T-helper 2 cell treated with Interferon-gamma antibody and Interleukin-4, amounts not matched to agents 5 μg/mL and 100 μg/mL, for 36 hours (primary cell): ENCODE results near the gene LAGE3.

Experiments
- DNase-seq: peaks from one replicate; pipeline ENCODE4 v3.0.0; 2021; ENCODE audit warnings: low spot score
- H3K27ac Mint-ChIP-seq: one replicate; pipeline ENCODE4 v1.8.0; 2021; ENCODE audit warnings: mild to moderate bottlenecking, mixed read lengths
- H3K27me3 Mint-ChIP-seq: one replicate; pipeline ENCODE4 v1.8.0; 2021; ENCODE audit warnings: low read depth, mixed read lengths
- H3K36me3 Mint-ChIP-seq: one replicate; pipeline ENCODE4 v1.8.0; 2021; ENCODE audit warnings: low read depth, mixed read lengths
- H3K4me1 Mint-ChIP-seq: one replicate; pipeline ENCODE4 v1.8.0; 2021; ENCODE audit warnings: low read depth, mixed read lengths
- H3K4me3 Mint-ChIP-seq: one replicate; pipeline ENCODE4 v1.8.0; 2022; ENCODE audit warnings: mild to moderate bottlenecking, moderate library complexity, mixed read lengths
- H3K9me3 Mint-ChIP-seq: one replicate; pipeline ENCODE4 v1.8.0; 2021; ENCODE audit warnings: mixed read lengths

LAGE3 gene

DNA sequence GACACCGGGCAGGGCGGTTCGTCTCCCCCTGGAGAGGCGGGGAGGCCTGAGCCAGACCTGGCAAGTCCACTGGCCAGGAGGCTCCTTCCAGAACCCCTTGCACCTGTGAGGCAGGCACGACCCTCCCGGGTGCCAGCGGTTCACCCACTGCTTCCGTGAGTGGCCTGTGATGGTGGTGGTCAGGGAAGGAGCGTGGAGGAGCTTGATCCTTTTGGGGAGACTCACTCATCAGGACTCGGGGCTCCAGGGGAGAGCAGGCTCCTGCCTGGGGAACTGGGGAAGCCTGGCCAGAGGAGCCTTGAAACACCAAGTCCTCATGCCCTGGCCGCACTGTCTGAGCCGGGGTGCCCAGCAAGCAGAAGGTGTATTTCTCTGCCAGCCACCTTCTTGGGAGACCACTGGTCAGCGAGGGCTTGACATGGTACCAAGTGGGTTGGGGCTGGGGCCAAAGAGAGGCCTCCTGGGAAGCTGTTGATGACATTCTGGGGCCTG lies 34.3 kb downstream of the LAGE3 start:
- H3K4me1 Mint-ChIP-seq, result peaks cover 11% of the 10 kb centered on the region
- peak overlapping the region; percentile 36 for H3K4me3 Mint-ChIP-seq
- DNase-seq, result no peak
- no peaks in the 10 kb centered on the region for H3K9me3 Mint-ChIP-seq
- H3K27me3 Mint-ChIP-seq, result no peaks in the 10 kb centered on the region
- H3K27ac Mint-ChIP-seq, result no peak overlapping the region
- peaks cover 18% of the 10 kb centered on the region for H3K36me3 Mint-ChIP-seq

DNA sequence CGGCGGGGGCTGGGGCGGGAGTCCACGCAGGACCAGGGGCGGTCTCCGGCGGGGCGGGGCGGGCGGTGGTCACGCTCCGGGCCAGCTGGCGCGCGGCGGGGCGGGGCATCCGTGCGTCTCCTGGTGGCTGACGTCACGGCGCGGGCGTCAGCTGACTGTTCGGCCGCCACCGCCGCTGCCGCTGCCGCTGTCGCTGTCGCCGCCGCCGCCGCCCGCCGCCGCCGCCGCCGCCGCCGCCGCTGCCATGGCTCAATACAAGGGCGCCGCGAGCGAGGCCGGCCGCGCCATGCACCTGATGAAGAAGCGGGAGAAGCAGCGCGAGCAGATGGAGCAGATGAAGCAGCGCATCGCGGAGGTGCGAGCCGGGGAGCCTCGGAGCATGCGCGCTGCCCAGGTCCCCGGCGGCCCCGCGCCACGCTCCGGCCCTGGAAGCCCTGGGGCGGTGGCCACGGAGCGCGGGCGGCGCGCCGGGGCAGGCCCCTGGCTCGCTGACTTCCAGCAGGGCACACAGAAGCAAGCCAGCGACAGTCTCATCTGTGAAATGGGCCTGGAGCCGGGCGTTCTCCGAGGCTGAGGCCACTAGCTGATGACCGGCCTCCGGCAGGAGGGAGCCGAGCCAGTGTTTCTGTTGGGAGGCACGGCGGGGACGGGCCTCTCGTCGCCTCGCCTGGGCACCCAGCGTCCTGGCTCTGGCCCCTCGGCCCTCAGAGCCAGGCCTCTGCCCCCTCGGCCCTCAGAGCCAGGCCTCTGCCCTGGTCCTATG lies 34.9 kb downstream of the LAGE3 start, which contains the start of gene FAM50A:
FAM50A (plus strand) TSS at position 150 of the 763 bp plus-strand sequence; CDS start at position 245, 95 bp downstream.
- peak within 1 kb of the TSS; percentile 74 for H3K27ac Mint-ChIP-seq
- peaks cover 17% of the 10 kb centered on the region for H3K36me3 Mint-ChIP-seq
- H3K27me3 Mint-ChIP-seq, result no peaks in the 10 kb centered on the region
- peaks cover 11% of the 10 kb centered on the region for H3K4me1 Mint-ChIP-seq
- no peaks in the 10 kb centered on the region for H3K9me3 Mint-ChIP-seq
- H3K4me3 Mint-ChIP-seq, result peak within 1 kb of the TSS; percentile 76
- DNase-seq, result peak; percentile 72

DNA sequence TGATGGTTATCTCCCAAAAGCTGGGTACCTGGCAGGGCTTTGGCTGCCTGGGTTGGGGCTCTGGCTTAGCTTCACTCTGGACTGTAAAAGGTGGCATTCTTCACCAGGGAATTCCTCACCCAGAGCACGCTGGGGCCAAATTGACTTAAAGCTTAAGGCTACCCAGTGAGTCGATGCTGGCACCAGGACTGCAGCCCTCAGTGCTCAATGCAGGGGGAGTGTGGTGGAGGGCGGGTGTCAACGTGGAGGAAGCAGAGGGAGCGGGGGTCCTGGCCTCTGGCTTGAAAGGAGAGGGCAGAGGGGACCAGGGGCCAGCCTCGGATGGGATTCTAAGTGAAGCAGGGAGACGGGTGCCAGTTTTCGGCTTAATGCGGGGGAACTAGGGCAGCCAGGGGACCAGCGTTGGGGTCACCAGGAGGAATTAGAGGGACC lies 35.6 kb downstream of the LAGE3 start:
- H3K4me3 Mint-ChIP-seq, result peak overlapping the region; percentile 76
- H3K36me3 Mint-ChIP-seq, result peaks cover 17% of the 10 kb centered on the region
- no peak for DNase-seq
- no peaks in the 10 kb centered on the region for H3K9me3 Mint-ChIP-seq
- peaks cover 11% of the 10 kb centered on the region for H3K4me1 Mint-ChIP-seq
- H3K27me3 Mint-ChIP-seq, result no peaks in the 10 kb centered on the region
- H3K27ac Mint-ChIP-seq, result peak overlapping the region; percentile 74

DNA sequence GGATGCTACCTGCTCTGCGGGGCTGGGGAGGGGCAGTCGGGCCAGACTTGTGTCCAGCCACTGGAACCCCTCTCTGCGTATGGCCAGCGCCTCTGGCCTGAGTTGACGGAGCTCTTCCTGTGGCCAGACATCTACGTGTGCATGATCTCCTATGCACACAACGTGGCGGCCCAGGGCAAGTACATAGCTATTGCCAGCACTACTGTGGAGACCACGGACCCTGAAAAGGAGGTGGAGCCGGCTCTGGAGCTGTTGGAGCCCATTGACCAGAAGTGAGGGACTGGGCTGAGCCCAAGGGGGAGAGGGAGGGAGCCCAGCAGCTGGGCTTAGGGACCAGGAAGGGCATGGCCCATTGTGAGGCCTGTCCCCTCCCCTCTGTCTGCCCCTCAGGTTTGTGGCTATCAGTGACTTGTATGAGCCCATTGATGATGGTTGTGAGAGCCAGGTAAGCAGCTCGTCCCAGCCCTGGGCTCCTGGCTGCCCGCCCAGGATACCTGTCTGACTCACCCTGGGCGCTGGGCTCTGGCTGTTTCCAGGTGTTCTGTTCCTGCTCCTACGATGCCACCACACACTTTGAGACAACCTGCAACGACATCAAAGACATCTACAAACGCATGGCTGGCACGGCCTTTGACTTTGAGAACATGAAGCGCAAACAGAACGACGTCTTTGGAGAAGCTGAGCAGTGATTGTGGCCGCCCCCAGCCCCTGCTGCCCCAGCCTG lies 36.9 kb downstream of the LAGE3 start:
- Mint-ChIP-seq H3K9me3 (no peaks in the 10 kb centered on the region), H3K36me3 (peaks cover 22% of the 10 kb centered on the region), H3K27me3 (no peaks in the 10 kb centered on the region), H3K4me3 (no peak overlapping the region), H3K27ac (no peak overlapping the region), H3K4me1 (peaks cover 15% of the 10 kb centered on the region)
- no peak for DNase-seq

DNA sequence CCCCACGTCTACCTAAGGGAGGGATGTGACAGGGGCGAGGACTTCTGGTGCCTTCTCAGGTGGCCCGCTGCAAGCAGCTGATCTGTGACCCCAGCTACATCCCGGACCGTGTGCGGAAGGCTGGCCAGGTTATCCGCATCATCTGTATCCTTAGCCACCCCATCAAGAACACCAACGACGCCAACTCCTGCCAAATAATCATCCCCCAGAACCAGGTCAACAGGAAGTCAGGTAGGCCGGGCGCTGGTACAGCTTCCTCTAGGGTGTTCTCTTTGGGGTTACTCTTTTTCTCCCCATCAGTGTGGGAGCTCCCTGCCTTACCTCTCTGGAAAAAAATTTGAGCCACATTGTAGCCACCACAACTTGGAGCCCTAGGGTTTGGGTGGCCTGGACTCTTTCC lies 37.5 kb downstream of the LAGE3 start:
- Mint-ChIP-seq H3K36me3 (peaks cover 21% of the 10 kb centered on the region), H3K9me3 (no peaks in the 10 kb centered on the region), H3K27ac (no peak overlapping the region), H3K4me3 (no peak overlapping the region), H3K4me1 (peaks cover 15% of the 10 kb centered on the region), H3K27me3 (no peaks in the 10 kb centered on the region)
- DNase-seq, result no peak

DNA sequence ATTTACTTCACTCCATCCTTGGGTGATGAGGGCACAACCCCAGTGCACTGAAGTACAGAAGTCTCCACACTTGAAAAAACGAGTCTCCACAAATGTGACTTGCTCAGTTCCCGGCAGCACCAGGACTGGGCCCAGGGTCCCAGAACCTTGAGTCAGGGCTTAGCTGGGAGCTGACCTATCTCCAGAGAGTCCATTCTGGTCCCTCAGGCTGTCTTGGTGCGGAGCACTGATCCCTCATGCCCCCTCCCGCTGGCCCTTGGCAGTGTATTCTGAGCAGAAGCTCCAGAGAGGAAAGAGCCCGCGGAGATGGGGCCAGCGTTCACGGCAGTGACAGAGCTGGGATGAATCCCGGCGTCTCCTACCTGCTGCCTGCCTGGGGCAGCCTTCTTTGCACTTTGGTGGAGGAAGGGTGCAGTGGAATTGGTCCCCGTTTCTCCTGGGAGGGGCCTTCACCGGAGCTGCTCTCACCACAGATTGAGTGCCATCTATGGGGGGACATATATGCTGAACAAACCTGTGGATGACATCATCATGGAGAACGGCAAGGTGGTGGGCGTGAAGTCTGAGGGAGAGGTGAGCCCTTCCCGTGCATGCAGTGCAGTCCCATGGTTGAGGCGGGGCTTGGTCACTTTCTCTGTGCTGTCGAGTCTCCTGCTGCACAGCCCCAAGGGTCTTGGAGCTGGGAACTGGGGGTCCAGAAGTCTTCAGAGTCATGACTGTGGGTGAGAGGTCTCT lies 38.3 kb downstream of the LAGE3 start:
- H3K27ac Mint-ChIP-seq, result no peak overlapping the region
- no peaks in the 10 kb centered on the region for H3K27me3 Mint-ChIP-seq
- no peaks in the 10 kb centered on the region for H3K9me3 Mint-ChIP-seq
- peaks cover 19% of the 10 kb centered on the region for H3K4me1 Mint-ChIP-seq
- no peak overlapping the region for H3K4me3 Mint-ChIP-seq
- no peak for DNase-seq
- H3K36me3 Mint-ChIP-seq, result peaks cover 19% of the 10 kb centered on the region

DNA sequence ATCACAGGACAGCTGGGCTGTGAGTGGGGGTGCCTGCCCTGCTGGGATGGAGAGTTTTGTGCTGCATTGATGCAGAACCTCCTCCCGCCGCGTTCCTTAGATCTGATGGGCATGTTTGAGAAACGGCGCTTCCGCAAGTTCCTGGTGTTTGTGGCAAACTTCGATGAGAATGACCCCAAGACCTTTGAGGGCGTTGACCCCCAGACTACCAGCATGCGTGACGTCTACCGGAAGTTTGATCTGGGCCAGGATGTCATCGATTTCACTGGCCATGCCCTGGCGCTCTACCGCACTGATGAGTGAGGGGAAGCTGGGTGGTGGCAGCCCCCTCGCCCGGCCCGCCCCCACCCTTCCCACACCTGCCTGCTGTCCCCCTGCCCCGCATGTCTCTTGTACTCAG lies 39.2 kb downstream of the LAGE3 start:
- Mint-ChIP-seq H3K4me1 (peaks cover 19% of the 10 kb centered on the region), H3K9me3 (no peaks in the 10 kb centered on the region), H3K27me3 (no peaks in the 10 kb centered on the region), H3K27ac (no peak overlapping the region), H3K4me3 (no peak overlapping the region), H3K36me3 (peaks cover 22% of the 10 kb centered on the region)
- no peak for DNase-seq

DNA sequence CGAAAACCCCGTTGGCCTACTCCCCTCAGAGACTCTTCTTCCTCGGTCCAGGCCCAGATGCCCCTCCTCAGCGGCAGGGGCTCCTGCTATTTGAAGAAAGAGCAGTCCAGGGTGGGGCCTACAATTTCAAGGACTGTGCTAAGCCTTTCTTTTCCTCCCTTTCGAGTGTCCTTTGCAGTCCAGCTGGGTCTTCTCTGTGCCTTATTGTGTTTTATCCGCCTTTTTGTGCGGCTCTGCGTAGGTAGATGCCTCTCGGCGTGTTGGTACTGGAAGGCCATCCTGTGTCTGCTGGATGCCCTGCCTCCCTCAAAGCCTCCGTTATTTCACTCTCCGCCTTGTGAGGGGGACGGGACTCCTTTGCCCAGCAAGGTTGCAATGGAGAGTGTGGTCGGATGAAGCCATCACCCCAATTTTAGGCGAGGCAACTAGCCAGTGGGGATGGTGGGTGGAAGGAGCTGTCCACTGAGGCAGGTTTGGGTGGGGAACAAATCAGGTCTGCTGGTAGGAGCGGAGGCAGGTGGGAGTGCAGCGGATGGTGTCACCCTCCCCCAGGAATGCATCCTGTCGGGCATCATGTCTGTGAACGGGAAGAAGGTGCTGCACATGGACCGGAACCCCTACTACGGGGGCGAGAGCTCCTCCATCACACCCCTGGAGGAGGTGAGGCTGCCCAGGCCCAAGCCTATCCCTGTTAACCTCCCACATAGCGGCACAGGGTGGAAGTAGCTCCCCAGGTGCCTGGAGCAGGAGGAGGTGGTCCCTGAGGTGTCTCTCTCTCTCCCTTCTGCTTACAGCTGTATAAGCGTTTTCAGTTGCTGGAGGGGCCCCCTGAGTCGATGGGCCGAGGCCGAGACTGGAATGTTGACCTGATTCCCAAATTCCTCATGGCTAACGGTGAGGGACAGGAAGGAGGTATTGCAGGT lies 40.8 kb downstream of the LAGE3 start:
- Mint-ChIP-seq H3K36me3 (peaks cover 22% of the 10 kb centered on the region), H3K4me3 (peak overlapping the region; percentile 87), H3K27ac (peak overlapping the region; percentile 82), H3K4me1 (peaks cover 16% of the 10 kb centered on the region), H3K27me3 (no peaks in the 10 kb centered on the region), H3K9me3 (no peaks in the 10 kb centered on the region)
- no peak for DNase-seq

DNA sequence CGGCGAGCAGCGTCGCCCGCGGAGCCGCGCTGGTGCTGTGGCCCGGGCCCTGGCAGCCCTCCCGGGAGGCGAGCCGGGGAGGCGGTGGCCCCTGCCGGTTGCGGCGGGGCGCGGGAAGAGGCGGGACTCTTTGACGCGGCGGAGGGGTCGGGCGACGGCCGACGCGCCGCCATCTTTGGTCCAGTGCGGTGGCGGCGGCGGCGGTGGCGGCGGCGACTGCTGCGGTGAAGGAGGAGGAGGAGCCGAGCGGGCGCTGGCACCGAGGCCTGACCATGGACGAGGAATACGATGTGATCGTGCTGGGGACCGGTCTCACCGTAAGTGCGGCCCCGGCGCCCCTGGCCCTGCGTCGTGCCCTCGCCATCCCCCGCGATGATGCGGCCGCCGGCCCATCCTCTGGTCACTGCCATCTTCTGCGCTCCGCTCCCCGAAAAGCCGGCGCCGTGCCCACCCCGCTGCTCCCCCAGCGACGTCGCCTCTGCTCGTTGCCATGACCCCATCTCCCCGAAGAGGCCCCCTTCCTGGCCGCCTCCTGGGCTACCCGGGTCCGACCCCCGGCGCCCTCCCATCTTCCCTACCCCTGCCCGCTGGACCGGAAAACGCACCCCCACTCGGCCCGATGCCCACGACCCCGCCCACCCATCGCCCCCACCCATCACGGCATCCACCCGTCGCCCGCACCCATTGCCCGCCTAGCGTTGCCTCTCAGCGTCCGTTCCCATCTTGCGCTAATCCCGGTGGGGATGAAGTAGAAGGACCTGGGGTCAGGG lies 41.9 kb downstream of the LAGE3 start, which contains the start of gene GDI1:
GDI1 (plus strand) TSS at position 172 of the 770 bp plus-strand sequence; CDS start at position 273, 101 bp downstream.
- Mint-ChIP-seq H3K4me3 (peak within 1 kb of the TSS; percentile 87), H3K27ac (peak within 1 kb of the TSS; percentile 82), H3K4me1 (peaks cover 13% of the 10 kb centered on the region), H3K27me3 (no peaks in the 10 kb centered on the region), H3K9me3 (no peaks in the 10 kb centered on the region), H3K36me3 (peaks cover 22% of the 10 kb centered on the region)
- DNase-seq, result peak; percentile 54

DNA sequence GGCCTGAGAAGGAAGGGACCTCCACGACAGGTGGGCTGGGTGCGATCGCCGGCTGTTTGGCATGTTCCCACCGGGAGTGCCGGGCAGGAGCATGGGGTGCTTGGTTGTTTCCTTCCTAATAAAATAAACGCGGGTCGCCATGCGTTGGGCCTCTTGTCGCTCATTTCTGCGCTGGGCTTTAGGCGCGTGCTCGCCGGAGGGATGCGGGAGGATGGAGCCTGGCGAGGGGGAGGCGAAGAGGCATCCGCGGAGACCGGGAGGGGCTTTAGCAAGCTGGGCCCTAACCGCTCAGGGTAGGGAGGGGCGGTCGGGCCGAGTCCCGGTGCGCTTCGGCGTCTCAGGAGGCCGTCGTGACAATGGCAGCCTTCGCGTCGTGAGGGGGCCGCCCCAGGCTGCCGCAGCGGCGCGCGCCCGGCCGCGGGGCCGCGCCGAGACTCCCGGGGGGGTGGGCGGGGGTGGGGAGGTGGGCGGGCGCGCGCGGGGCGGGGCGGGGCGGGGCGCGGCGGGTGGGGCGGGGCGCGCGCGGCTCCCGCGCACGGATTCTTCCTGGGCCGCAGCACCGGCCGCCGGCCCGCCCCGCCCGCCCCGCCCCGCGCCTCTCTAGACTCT lies 42.6 kb downstream of the LAGE3 start:
- H3K9me3 Mint-ChIP-seq, result no peaks in the 10 kb centered on the region
- H3K27ac Mint-ChIP-seq, result peak overlapping the region; percentile 82
- H3K4me3 Mint-ChIP-seq, result peak overlapping the region; percentile 80
- H3K4me1 Mint-ChIP-seq, result peaks cover 12% of the 10 kb centered on the region
- H3K36me3 Mint-ChIP-seq, result peaks cover 19% of the 10 kb centered on the region
- peak; percentile 47 for DNase-seq
- no peaks in the 10 kb centered on the region for H3K27me3 Mint-ChIP-seq

DNA sequence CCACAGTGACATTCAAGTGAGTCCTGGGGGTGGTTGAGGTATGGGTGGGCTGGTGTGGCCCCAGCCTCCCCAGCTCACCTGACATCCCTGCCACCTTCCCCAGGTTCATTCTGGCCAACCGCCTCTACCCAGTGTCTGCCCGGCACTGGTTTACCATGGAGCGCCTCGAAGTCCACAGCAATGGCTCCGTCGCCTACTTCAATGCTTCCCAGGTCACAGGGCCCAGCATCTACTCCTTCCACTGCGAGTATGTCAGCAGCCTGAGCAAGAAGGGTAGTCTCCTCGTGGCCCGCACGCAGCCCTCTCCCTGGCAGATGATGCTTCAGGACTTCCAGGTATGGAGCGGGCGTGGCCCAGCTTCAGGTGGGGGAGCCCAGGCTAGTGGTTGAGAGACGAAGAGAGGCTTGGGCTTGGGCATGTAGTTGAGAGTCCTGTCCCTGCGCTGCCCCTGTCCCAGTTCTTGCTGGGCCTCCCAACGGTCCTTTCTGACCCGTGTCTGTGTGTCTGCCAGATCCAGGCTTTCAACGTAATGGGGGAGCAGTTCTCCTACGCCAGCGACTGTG lies 43.8 kb downstream of the LAGE3 start:
- no peak overlapping the region for H3K27ac Mint-ChIP-seq
- peak overlapping the region; percentile 9 for H3K4me3 Mint-ChIP-seq
- H3K9me3 Mint-ChIP-seq, result no peaks in the 10 kb centered on the region
- no peaks in the 10 kb centered on the region for H3K27me3 Mint-ChIP-seq
- peaks cover 20% of the 10 kb centered on the region for H3K36me3 Mint-ChIP-seq
- peaks cover 19% of the 10 kb centered on the region for H3K4me1 Mint-ChIP-seq
- DNase-seq, result no peak
